Cardiac muscle cell (in vitro differentiated cells and primary cell): ENCODE results near the gene TEAD3. TPM values are rescaled to one million over a fixed set of nuclear protein-coding genes. Genes with fewer than 3 reads are reported as not detected.
A peak's percentile ranks its signal among the peaks of the same experiment; 100 is the strongest.

ENCODE experiments used
- DNase-seq, 2 donors: peaks; one replicate each; pipeline versions ENCODE4 v3.0.0 to v3.0.0-alpha.2; 2010 to 2017; ENCODE audit warnings: low read depth in 1 of 2, low spot score in 1 of 2
- H3K27ac ChIP-seq: fragments of 200-600 bp; sonication (generic); 2 replicates; pipeline ENCODE4 v1.5.1; 2016
- H3K27me3 ChIP-seq: fragments of 200-600 bp; sonication (generic); 2 replicates; pipeline ENCODE4 v1.6.0; 2016; ENCODE audit warnings: control low read depth
- H3K36me3 ChIP-seq: fragments of 200-600 bp; sonication (generic); 2 replicates; pipeline ENCODE4 v1.5.1; 2016; ENCODE audit warnings: control low read depth
- H3K4me1 ChIP-seq: fragments of 200-600 bp; sonication (generic); 2 replicates; pipeline ENCODE4 v1.8.1; 2017; ENCODE audit warnings: low read depth, mild to moderate bottlenecking, mixed run types
- H3K4me3 ChIP-seq: fragments of 200-600 bp; sonication (generic); 2 replicates; pipeline ENCODE4 v1.5.1; 2016; ENCODE audit warnings: mild to moderate bottlenecking
- H3K9me3 ChIP-seq: fragments of 200-600 bp; sonication (generic); 2 replicates; pipeline ENCODE4 v1.5.1; 2017; ENCODE audit warnings: low read depth, mild to moderate bottlenecking, control low read depth
- polyA plus RNA-seq: library from polyadenylated mRNA; unstranded; fragments of >200 nt; fragmentation: Nextera tagmentation; extraction: Ambion mirVana; gene quantifications from 2 replicates; pipeline ENCODE4 v1.2.1, GENCODE V29; 2016
- total RNA-seq: library from RNA; depleted of rRNA; stranded (reverse); fragments of >200 nt; gene quantifications from 2 replicates; pipeline ENCODE4 v1.2.3, GENCODE V29; 2016
- TF ChIP-seq, protein P1 (sequence below): IDR thresholded peaks from 2 replicates; pipeline ENCODE4 v1.5.1; 2012; ENCODE audit warnings: low read depth, mild to moderate bottlenecking, low read length

TEAD3 gene
- total and polyA plus RNA-seq, 2 experiments from 2014 or later, result 64.0 to 98.6 TPM

GRCh38 chr6:35488517-35488862 is 8.4 kb downstream of the TEAD3 start:
- peak in 1 of 2 donors; percentile 46 for DNase-seq
- H3K27me3 ChIP-seq, result no peaks in the 10 kb centered on the region
- H3K9me3 ChIP-seq, result no peaks in the 10 kb centered on the region
- H3K4me3 ChIP-seq, result no peak overlapping the region
- TF ChIP-seq, protein P1, sequence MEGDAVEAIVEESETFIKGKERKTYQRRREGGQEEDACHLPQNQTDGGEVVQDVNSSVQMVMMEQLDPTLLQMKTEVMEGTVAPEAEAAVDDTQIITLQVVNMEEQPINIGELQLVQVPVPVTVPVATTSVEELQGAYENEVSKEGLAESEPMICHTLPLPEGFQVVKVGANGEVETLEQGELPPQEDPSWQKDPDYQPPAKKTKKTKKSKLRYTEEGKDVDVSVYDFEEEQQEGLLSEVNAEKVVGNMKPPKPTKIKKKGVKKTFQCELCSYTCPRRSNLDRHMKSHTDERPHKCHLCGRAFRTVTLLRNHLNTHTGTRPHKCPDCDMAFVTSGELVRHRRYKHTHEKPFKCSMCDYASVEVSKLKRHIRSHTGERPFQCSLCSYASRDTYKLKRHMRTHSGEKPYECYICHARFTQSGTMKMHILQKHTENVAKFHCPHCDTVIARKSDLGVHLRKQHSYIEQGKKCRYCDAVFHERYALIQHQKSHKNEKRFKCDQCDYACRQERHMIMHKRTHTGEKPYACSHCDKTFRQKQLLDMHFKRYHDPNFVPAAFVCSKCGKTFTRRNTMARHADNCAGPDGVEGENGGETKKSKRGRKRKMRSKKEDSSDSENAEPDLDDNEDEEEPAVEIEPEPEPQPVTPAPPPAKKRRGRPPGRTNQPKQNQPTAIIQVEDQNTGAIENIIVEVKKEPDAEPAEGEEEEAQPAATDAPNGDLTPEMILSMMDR, result no peak
- peaks cover 65% of the 10 kb centered on the region for H3K4me1 ChIP-seq
- H3K27ac ChIP-seq, result peak overlapping the region; percentile 98
- no peaks in the 10 kb centered on the region for H3K36me3 ChIP-seq

DNA sequence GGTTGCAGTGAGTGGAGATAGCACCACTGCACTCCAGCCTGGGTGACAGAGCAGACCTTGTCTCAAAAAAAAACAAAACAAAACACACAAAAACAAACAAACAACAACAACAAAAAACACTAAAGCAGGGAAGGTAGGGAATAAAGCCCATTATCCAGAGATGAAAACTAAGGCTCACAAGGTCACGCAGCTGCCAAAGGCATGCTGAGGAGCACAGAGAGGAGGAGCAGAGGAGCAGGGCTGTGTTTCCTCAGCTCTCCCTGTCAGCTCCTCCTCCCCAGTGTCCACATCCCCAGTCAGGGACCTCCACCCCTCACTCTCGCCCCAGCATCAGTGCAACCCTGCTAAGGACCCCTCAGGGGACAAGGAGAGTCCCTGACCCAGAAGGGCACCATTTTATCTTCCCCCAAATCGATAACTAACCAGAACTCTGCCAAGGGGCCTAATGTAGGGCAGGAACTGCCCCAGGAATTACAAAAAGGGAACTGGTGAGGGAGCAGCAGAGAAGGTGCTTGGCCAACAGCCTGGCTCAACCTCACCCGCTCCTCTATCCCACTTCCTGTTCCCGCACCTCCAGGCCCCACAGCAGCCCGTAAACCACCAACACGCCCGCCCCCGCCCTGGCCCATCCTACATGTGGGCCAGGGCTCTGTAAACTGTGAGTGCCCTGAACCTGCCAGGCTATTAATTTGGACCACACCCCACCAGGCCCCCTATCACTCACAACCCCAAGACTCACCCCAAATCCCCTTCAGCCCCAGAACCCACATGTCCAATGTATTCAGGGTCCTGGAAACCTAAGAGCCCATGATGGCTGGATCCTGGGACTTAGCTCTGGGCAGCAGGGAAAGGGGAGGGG is 9.0 kb downstream of the TEAD3 start:
- Histone ChIP-seq H3K27ac (peak overlapping the region; percentile 98), H3K4me3 (no peak overlapping the region), H3K27me3 (no peaks in the 10 kb centered on the region), H3K36me3 (no peaks in the 10 kb centered on the region), H3K9me3 (no peaks in the 10 kb centered on the region), H3K4me1 (peaks cover 62% of the 10 kb centered on the region)
- peak in 1 of 2 donors; percentile 72 for DNase-seq
- TF ChIP-seq, protein P1, result no peak

DNA sequence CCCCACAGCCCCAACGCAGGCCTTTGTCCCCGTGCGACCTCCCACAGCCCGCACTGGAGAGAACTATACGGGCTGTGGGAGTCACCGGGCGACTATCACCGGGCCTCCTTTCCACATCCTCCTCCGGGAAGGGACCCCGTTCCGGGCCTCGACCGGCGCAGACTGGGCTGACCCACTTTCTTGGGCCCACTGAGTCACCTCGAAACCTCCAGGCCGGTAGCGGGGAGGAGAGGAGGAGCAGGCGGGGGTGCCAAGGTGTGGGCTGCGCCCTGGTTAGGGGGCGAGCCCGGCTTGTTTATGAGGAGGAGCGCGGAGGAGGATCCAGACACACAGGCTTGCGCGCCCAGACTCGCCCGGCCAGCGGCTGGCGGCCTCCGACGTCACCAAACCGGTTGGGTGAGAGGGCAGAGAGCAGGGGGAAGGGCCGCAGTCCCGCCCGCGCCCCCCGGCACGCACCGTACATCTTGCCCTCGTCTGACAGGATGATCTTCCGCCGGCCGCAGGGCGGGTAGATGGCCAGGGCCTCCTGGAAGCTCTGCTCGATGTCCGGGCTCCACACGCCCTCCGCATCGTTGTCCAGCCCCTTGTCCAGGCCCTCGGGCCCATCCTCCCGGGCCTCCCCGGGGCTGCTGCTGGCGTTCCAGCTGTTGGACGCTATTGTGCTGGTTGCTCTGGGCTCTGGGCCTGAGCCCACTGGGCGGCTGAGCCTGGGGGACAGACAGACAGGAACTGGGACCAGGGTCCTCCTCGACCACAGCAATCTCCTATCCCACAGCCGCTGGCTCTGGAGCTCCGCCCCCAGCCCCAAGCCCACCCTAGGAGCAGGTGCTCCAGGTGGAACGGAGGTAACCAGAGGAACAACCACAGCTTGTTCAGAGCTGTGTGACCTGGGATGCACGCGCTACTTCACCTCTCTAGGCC is 10.6 kb downstream of the TEAD3 start:
- TF ChIP-seq, protein P1, result no peak
- H3K9me3 ChIP-seq, result no peaks in the 10 kb centered on the region
- peak in 1 of 2 donors; percentile 81 for DNase-seq
- H3K36me3 ChIP-seq, result no peaks in the 10 kb centered on the region
- H3K27ac ChIP-seq, result peak overlapping the region; percentile 87
- no peak overlapping the region for H3K4me3 ChIP-seq
- peaks cover 54% of the 10 kb centered on the region for H3K4me1 ChIP-seq
- H3K27me3 ChIP-seq, result no peaks in the 10 kb centered on the region

GRCh38 chr6:35485402-35485877 is 11.4 kb downstream of the TEAD3 start:
- Histone ChIP-seq H3K9me3 (no peaks in the 10 kb centered on the region), H3K27me3 (no peaks in the 10 kb centered on the region), H3K27ac (peak overlapping the region; percentile 87), H3K4me1 (peaks cover 51% of the 10 kb centered on the region), H3K36me3 (no peaks in the 10 kb centered on the region), H3K4me3 (no peak overlapping the region)
- TF ChIP-seq, protein P1, result no peak
- peak; percentile 47 to 68 for DNase-seq

DNA sequence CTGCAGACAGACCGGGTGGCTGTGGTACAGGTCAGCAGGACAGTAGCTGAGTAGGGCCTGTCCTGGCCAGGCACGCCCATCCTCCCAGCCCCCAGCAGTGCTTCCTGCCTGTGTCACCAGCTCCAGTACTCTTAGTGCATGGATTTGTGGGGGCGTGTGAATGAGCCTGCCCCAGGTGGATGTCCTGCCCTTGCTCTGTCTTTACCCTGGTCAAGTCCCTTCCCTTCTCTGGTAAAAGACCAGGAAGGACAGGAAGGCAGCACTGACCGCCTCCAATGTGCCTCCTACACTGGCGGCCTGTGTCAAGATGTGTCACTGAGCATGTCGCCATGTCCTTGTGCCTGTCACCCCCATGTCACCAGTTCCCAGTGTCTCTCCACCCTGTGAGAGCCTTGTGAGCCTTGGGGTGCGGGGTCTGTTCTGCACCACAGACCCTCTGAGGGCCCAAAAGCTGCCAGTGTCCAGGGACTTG is 11.9 kb downstream of the TEAD3 start:
- Histone ChIP-seq H3K36me3 (no peaks in the 10 kb centered on the region), H3K27ac (peak overlapping the region; percentile 87), H3K9me3 (no peaks in the 10 kb centered on the region), H3K4me1 (peaks cover 49% of the 10 kb centered on the region), H3K4me3 (no peak overlapping the region), H3K27me3 (no peaks in the 10 kb centered on the region)
- DNase-seq, result no peak
- TF ChIP-seq, protein P1, result no peak
